ENCODE measurements around the gene TMIGD3. TPM values are rescaled to one million over a fixed set of nuclear protein-coding genes. Genes with fewer than 3 reads are reported as not detected.

The TMIGD3 gene
- total RNA-seq, 1 experiment from 2014 or later, result 0.88 TPM

DNA sequence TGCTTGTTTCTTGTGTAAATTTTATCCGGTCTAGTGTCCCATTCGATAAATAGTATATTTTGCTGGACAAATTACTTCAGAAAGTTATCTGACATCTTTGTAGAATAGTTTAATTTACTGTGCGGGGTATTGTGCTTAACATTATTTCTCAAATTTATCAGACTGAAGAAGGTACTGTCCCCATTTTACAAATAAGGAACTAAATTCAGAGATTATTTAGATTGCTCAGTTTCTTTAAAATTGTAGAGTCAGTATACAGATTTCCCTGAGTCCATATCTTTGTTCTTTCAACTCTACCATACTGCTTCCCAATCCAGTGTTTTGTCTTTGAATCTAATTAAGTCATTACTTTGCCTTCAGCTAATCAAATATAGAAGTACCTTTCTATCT, 47.8 kb downstream of the TMIGD3 start:
- ChIA-PET CTCF (no interaction called here), POLR2A (no interaction called here)
- no peak overlapping the region for H3K4me3 ChIP-seq (ENCODE audit: low read depth, low read length)
- Mint-ChIP-seq H3K4me3 (ENCODE audit: unreplicated experiment) (no peak overlapping the region), H3K27ac (ENCODE audit: unreplicated experiment) (no peak overlapping the region), H3K36me3 (ENCODE audit: insufficient read depth, unreplicated experiment) (peaks cover 47% of the 10 kb centered on the region), H3K4me1 (ENCODE audit: low read depth, unreplicated experiment) (peaks cover 12% of the 10 kb centered on the region), H3K27me3 (ENCODE audit: insufficient read depth, unreplicated experiment) (no peaks in the 10 kb centered on the region), H3K9me3 (ENCODE audit: unreplicated experiment) (no peaks in the 10 kb centered on the region)
- no peaks in the 10 kb centered on the region for H3K9me3 ChIP-seq
- DNase-seq, result no peak
- H3K4me1 ChIP-seq, result no peaks in the 10 kb centered on the region
- intact Hi-C loops (cut with micrococcal nuclease; ENCODE audit: unreplicated experiment), result no loop called here
- no peaks in the 10 kb centered on the region for H3K36me3 ChIP-seq (ENCODE audit: control insufficient read depth, insufficient read depth, low read length)
- no TSS peak for BruUV-seq (replicated peaks)
- no peaks in the 10 kb centered on the region for H3K27me3 ChIP-seq (replicated peaks; ENCODE audit: control insufficient read depth, insufficient read depth, low read length)
- TF ChIP-seq, protein P1, sequence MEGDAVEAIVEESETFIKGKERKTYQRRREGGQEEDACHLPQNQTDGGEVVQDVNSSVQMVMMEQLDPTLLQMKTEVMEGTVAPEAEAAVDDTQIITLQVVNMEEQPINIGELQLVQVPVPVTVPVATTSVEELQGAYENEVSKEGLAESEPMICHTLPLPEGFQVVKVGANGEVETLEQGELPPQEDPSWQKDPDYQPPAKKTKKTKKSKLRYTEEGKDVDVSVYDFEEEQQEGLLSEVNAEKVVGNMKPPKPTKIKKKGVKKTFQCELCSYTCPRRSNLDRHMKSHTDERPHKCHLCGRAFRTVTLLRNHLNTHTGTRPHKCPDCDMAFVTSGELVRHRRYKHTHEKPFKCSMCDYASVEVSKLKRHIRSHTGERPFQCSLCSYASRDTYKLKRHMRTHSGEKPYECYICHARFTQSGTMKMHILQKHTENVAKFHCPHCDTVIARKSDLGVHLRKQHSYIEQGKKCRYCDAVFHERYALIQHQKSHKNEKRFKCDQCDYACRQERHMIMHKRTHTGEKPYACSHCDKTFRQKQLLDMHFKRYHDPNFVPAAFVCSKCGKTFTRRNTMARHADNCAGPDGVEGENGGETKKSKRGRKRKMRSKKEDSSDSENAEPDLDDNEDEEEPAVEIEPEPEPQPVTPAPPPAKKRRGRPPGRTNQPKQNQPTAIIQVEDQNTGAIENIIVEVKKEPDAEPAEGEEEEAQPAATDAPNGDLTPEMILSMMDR (IDR thresholded peaks at IDR 0.05; ENCODE audit: insufficient read depth in 1 of 2, low read depth in 1 of 2, low read length in 1 of 2, severe bottlenecking in 1 of 2, unreplicated experiment in 1 of 2), result no peak

DNA sequence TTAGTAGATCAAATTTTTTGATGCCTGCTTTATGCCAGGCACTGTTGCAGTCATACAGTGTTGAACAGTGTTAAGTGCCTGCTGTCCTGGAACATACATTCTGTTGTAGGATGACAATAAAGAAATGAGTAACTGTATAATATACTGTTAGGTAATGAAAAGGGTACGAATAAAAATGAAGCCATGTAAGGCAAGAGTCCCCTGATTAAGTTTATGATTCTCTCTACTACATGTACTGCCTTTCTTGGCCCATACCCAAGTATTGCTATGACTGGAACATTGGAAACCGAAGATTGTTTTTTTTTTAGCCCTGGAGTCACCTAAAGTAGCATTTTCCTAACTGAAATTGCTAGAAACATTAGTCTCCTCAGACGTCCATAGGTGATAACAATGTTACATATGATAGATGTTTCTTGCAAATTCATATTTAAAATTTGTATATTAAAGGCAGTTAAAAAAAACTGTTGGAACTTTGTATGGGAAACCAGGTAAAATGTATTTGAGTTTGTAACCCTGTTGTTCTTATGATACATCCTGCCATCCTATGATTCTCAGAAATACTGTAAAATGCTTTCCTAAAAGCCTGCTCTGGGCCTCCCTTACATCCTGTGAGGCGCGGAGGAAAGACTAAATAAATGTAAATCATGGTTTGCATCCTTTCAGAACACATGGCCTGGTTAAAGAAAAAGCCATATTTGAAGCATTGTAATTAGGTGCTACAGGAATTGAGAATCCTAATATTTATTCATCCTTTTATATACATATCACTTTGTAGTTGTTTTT, 48.4 kb downstream of the TMIGD3 start:
- Mint-ChIP-seq H3K9me3 (ENCODE audit: unreplicated experiment) (no peaks in the 10 kb centered on the region), H3K4me1 (ENCODE audit: low read depth, unreplicated experiment) (peaks cover 12% of the 10 kb centered on the region), H3K27me3 (ENCODE audit: insufficient read depth, unreplicated experiment) (no peaks in the 10 kb centered on the region), H3K27ac (ENCODE audit: unreplicated experiment) (no peak overlapping the region), H3K4me3 (ENCODE audit: unreplicated experiment) (no peak overlapping the region), H3K36me3 (ENCODE audit: insufficient read depth, unreplicated experiment) (peaks cover 45% of the 10 kb centered on the region)
- ChIA-PET POLR2A (no interaction called here), CTCF (no interaction called here)
- H3K9me3 ChIP-seq, result no peaks in the 10 kb centered on the region
- H3K4me1 ChIP-seq, result no peaks in the 10 kb centered on the region
- DNase-seq, result no peak
- no peaks in the 10 kb centered on the region for H3K36me3 ChIP-seq (ENCODE audit: control insufficient read depth, insufficient read depth, low read length)
- H3K4me3 ChIP-seq (ENCODE audit: low read depth, low read length), result no peak overlapping the region
- no peaks in the 10 kb centered on the region for H3K27me3 ChIP-seq (replicated peaks; ENCODE audit: control insufficient read depth, insufficient read depth, low read length)
- TF ChIP-seq, protein P1 (IDR thresholded peaks at IDR 0.05; ENCODE audit: insufficient read depth in 1 of 2, low read depth in 1 of 2, low read length in 1 of 2, severe bottlenecking in 1 of 2, unreplicated experiment in 1 of 2), result no peak
- intact Hi-C loops (cut with micrococcal nuclease; ENCODE audit: unreplicated experiment), result no loop called here
- BruUV-seq (replicated peaks), result no TSS peak

- no peak for DNase-seq
- ChIA-PET CTCF (interaction anchor here (0.6 to 0.7 kb wide), 2 partner anchors 166 to 268 kb away, joined by 3 to 6 read pairs; no protein-coding TSS in a partner anchor), POLR2A (no interaction called here)
- Histone ChIP-seq H3K4me3 (ENCODE audit: low read depth, low read length) (no peak overlapping the region), H3K4me1 (no peaks in the 10 kb centered on the region), H3K9me3 (no peaks in the 10 kb centered on the region), H3K27me3 (replicated peaks; ENCODE audit: control insufficient read depth, insufficient read depth, low read length) (no peaks in the 10 kb centered on the region), H3K36me3 (ENCODE audit: control insufficient read depth, insufficient read depth, low read length) (no peaks in the 10 kb centered on the region)
- H3K27ac Mint-ChIP-seq (ENCODE audit: unreplicated experiment), result no peak overlapping the region
- intact Hi-C loops (cut with micrococcal nuclease; ENCODE audit: unreplicated experiment), result no loop called here
- H3K27me3 Mint-ChIP-seq (ENCODE audit: insufficient read depth, unreplicated experiment), result no peaks in the 10 kb centered on the region
- H3K4me1 Mint-ChIP-seq (ENCODE audit: low read depth, unreplicated experiment), result peaks cover 12% of the 10 kb centered on the region
- BruUV-seq (replicated peaks), result no TSS peak
- no peaks in the 10 kb centered on the region for H3K9me3 Mint-ChIP-seq (ENCODE audit: unreplicated experiment)
- TF ChIP-seq, protein P1 (IDR thresholded peaks at IDR 0.05; ENCODE audit: insufficient read depth in 1 of 2, low read depth in 1 of 2, low read length in 1 of 2, severe bottlenecking in 1 of 2, unreplicated experiment in 1 of 2), result no peak
- H3K36me3 Mint-ChIP-seq (ENCODE audit: insufficient read depth, unreplicated experiment), result peaks cover 51% of the 10 kb centered on the region
- no peak overlapping the region for H3K4me3 Mint-ChIP-seq (ENCODE audit: unreplicated experiment)
Observed at GRCh38 chr1:111453706-111454105, 49.7 kb downstream of the TMIGD3 start.
